Memory B cell (primary cell): ENCODE measurements around the gene PATJ.
"Not testable (repeated sequence)": the region's sequence is repeated elsewhere in the genome, so short reads cannot be mapped to it uniquely, and the experiment has no call there.

ENCODE experiments used
- ATAC-seq: fragments of 150-1000 bp; cut with Tn5 transposase; 2 replicates; pipeline ENCODE4 v1.10.0; 2021; ENCODE audit warnings: low read depth, mild to moderate bottlenecking, moderate library complexity
- DNase-seq, 2 donors: peaks; one replicate each; pipeline ENCODE4 v3.0.0; 2022; ENCODE audit warnings: low spot score in 2 of 2
- H3K27ac Mint-ChIP-seq: one replicate; pipeline ENCODE4 v1.8.0; 2022; ENCODE audit warnings: mild to moderate bottlenecking, moderate library complexity, mixed read lengths
- H3K27me3 Mint-ChIP-seq: one replicate; pipeline ENCODE4 v1.8.0; 2022; ENCODE audit warnings: mixed read lengths
- H3K36me3 Mint-ChIP-seq: one replicate; pipeline ENCODE4 v1.8.0; 2022; ENCODE audit warnings: mild to moderate bottlenecking, mixed read lengths
- H3K4me1 Mint-ChIP-seq: one replicate; pipeline ENCODE4 v1.8.0; 2022; ENCODE audit warnings: mixed read lengths
- H3K4me3 Mint-ChIP-seq: one replicate; pipeline ENCODE4 v1.8.0; 2022; ENCODE audit warnings: mild to moderate bottlenecking, moderate library complexity, mixed read lengths
- H3K9me3 Mint-ChIP-seq: one replicate; pipeline ENCODE4 v1.8.0; 2022; ENCODE audit warnings: mixed read lengths

Gene PATJ, protein sequence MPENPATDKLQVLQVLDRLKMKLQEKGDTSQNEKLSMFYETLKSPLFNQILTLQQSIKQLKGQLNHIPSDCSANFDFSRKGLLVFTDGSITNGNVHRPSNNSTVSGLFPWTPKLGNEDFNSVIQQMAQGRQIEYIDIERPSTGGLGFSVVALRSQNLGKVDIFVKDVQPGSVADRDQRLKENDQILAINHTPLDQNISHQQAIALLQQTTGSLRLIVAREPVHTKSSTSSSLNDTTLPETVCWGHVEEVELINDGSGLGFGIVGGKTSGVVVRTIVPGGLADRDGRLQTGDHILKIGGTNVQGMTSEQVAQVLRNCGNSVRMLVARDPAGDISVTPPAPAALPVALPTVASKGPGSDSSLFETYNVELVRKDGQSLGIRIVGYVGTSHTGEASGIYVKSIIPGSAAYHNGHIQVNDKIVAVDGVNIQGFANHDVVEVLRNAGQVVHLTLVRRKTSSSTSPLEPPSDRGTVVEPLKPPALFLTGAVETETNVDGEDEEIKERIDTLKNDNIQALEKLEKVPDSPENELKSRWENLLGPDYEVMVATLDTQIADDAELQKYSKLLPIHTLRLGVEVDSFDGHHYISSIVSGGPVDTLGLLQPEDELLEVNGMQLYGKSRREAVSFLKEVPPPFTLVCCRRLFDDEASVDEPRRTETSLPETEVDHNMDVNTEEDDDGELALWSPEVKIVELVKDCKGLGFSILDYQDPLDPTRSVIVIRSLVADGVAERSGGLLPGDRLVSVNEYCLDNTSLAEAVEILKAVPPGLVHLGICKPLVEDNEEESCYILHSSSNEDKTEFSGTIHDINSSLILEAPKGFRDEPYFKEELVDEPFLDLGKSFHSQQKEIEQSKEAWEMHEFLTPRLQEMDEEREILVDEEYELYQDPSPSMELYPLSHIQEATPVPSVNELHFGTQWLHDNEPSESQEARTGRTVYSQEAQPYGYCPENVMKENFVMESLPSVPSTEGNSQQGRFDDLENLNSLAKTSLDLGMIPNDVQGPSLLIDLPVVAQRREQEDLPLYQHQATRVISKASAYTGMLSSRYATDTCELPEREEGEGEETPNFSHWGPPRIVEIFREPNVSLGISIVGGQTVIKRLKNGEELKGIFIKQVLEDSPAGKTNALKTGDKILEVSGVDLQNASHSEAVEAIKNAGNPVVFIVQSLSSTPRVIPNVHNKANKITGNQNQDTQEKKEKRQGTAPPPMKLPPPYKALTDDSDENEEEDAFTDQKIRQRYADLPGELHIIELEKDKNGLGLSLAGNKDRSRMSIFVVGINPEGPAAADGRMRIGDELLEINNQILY (N-terminal part only)

GRCh38 chr1:61741711-61742619 is at the start of gene PATJ:
PATJ (plus strand) TSS chr1:61742480; CDS start chr1:61762893, 20,413 bp downstream.
- H3K9me3 Mint-ChIP-seq = no peaks in the 10 kb centered on the region
- H3K27ac Mint-ChIP-seq = peak within 1 kb of the TSS; percentile 87
- peak within 1 kb of the TSS; percentile 91 for H3K4me3 Mint-ChIP-seq
- peak; percentile 90 for ATAC-seq
- H3K36me3 Mint-ChIP-seq = no peaks in the 10 kb centered on the region
- peak; percentile 37 to 53 for DNase-seq
- H3K4me1 Mint-ChIP-seq = peaks cover 17% of the 10 kb centered on the region
- no peaks in the 10 kb centered on the region for H3K27me3 Mint-ChIP-seq

DNA sequence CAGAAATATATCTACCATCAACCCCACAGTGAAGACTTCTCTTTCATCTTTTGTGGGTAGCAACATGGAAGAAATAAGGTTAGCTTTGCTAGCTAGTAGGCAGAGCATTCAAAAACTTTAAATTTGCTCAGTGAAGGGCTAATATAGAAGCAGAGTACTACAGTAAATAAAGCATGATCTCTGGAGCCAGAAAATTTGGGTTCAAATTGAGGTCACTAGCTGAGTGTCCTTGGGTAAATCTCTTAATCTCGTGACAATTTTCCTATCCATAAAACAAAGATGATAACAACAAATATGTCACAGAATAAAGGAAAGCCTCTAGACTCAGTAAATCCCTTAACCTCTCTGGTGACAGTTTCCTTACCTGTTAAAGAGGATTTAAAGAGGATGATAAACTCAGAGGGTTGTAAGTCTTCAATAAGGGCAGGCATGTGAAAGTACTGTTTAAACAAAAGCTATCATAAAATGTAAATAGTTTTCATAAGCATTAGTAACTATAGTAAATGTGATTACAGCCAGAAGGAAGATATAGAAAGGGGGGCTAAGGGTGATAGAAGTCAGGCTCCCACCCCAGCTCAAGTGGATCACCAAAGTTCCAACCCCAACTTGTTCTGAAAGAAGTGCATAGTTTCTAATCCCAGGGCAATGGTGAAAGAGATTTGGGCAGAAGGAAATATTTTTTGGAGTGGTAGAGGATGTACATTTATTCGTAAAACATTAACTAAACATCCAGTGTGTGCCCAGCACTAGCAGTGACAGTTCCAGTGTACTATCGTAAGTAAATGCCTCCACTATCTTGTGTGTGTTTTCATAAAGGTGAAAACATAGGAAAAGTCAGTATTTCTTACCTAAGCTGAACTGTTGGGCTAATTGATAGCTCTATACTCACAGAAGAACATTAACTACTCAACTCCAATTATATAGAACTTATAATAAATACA is 42.1 kb upstream of the PATJ start:
- H3K9me3 Mint-ChIP-seq = no peaks in the 10 kb centered on the region
- no peak overlapping the region for H3K4me3 Mint-ChIP-seq
- peaks cover 36% of the 10 kb centered on the region for H3K36me3 Mint-ChIP-seq
- no peak overlapping the region for H3K27ac Mint-ChIP-seq
- DNase-seq (no peak), ATAC-seq (no peak)
- peaks cover 2% of the 10 kb centered on the region for H3K4me1 Mint-ChIP-seq
- H3K27me3 Mint-ChIP-seq = no peaks in the 10 kb centered on the region

DNA sequence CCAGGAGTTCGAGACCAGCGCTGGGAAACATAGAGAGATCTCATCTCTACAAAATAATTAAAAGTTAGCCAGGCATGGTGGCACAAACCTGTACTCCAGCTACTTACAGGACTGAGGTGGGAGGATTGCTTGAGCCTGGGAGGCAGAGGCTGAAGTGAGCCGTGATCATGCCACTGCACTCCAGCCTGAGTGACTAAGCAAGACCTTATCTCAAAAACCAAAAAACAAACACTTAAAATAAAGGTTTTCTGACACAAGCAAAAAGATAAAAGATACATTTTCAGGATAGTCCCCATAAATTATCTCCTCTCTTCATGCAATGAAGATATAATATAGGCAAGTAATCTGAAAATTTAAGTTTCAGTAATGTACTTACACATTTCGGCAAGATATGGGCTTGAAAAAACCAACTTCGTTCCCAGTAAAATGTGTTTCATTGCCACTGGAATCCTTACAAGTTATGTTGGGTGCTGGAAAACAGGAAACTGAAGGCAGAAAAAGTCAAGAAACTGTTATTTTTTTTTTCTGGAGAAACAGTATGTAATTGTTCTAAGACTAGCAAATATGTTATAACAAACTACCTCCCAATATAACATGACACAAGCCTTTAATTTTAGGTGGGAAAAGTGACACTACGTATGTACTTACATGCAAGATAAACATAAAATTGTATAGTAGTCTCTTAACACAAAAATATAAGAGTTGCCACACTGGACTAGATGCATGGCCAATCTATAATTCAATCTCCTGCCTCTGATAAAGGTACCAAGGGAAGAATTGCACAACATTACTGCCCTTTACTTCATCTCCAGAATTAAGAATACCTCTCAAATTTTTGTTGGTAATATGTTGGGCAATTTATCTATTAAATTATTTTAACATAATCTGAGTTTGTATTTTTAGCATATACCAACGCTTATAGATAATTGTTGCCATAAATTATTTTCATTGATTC is 33.0 kb upstream of the PATJ start:
- no peak overlapping the region for H3K27ac Mint-ChIP-seq
- H3K9me3 Mint-ChIP-seq = no peaks in the 10 kb centered on the region
- ATAC-seq (no peak), DNase-seq (no peak)
- H3K27me3 Mint-ChIP-seq = no peaks in the 10 kb centered on the region
- H3K4me3 Mint-ChIP-seq = no peak overlapping the region
- H3K4me1 Mint-ChIP-seq = peaks cover 2% of the 10 kb centered on the region
- peaks cover 13% of the 10 kb centered on the region for H3K36me3 Mint-ChIP-seq

GRCh38 chr1:61709908-61710289 is 32.4 kb upstream of the PATJ start:
- no peaks in the 10 kb centered on the region for H3K9me3 Mint-ChIP-seq
- DNase-seq (no peak), ATAC-seq (no peak)
- no peaks in the 10 kb centered on the region for H3K27me3 Mint-ChIP-seq
- peaks cover 12% of the 10 kb centered on the region for H3K36me3 Mint-ChIP-seq
- H3K4me3 Mint-ChIP-seq = no peak overlapping the region
- H3K4me1 Mint-ChIP-seq = peaks cover 3% of the 10 kb centered on the region
- no peak overlapping the region for H3K27ac Mint-ChIP-seq

- H3K4me3 Mint-ChIP-seq, ATAC-seq: not testable (repeated sequence)
Observed at GRCh38 chr1:61711257-61711656, 31.0 kb upstream of the PATJ start.

DNA sequence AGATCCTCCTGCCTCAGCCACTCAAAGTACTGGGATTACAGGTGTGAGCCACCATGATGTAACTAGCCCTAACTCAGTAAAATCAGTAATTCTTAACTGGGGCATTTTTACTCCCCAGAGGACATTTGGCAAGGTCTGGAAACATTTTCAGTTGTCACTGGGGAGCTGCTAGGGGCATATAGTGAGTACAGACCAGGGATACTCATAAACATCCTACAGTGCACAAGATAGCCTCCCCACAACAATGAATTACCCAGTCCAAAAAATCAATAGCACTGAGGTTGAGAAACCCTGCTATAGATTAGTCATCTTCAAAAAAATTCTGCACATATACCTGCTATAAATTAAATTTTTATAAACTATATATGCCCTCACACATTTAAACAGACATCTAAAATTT is 30.3 kb upstream of the PATJ start:
- DNase-seq (no peak), ATAC-seq (no peak)
- Mint-ChIP-seq H3K27me3 (no peaks in the 10 kb centered on the region), H3K36me3 (peaks cover 9% of the 10 kb centered on the region), H3K9me3 (no peaks in the 10 kb centered on the region), H3K4me1 (peaks cover 4% of the 10 kb centered on the region), H3K4me3 (no peak overlapping the region), H3K27ac (no peak overlapping the region)

More at GRCh38 chr1:61711257-61711656, 31.0 kb upstream of the PATJ start:
- not testable (repeated sequence) for H3K4me1 Mint-ChIP-seq, H3K9me3 Mint-ChIP-seq, DNase-seq, H3K27me3 Mint-ChIP-seq, H3K27ac Mint-ChIP-seq
- H3K36me3 Mint-ChIP-seq = peaks cover 10% of the 10 kb centered on the region

DNA sequence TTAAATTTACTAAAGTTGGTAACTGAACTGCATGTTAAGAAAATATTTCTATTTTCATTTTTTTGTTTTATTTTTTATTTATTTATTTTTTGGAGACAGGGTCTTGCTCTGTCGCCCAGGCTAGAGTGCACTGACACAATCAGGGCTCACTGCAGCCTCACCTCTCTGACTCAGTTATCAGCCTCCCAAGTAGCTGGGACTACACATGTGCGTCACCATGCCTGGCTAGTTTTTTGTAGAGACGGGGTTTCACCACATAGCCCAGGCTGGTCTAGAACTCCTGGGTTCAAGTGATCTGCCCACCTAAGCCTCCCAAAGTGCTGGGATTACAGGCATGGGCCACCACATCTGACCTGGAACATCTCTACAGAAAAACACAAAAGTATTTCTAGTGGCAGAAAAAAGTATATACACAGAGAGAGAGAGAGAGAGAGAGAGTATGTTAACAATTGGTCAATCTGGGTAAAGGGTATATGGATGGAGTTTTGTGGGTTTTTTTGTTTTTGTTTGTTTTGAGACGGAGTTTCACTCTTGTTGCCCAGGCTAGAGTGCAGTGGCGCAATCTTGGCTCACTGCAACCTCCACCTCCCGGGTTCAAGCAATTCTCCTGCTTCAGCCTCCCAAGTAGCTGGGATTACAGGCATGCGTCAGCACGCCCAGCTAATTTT is 23.1 kb upstream of the PATJ start:
- H3K9me3 Mint-ChIP-seq, H3K4me3 Mint-ChIP-seq, H3K36me3 Mint-ChIP-seq, ATAC-seq, H3K27me3 Mint-ChIP-seq, H3K27ac Mint-ChIP-seq, DNase-seq: not testable (repeated sequence)
- H3K4me1 Mint-ChIP-seq = peaks cover 14% of the 10 kb centered on the region

GRCh38 chr1:61724506-61724812 is 17.8 kb upstream of the PATJ start:
- Mint-ChIP-seq H3K36me3 (peaks cover 3% of the 10 kb centered on the region), H3K4me3 (peak overlapping the region; percentile 97), H3K4me1 (peaks cover 12% of the 10 kb centered on the region), H3K27me3 (no peaks in the 10 kb centered on the region), H3K9me3 (no peaks in the 10 kb centered on the region), H3K27ac (peak overlapping the region; percentile 99)
- DNase-seq (no peak), ATAC-seq (no peak)

DNA sequence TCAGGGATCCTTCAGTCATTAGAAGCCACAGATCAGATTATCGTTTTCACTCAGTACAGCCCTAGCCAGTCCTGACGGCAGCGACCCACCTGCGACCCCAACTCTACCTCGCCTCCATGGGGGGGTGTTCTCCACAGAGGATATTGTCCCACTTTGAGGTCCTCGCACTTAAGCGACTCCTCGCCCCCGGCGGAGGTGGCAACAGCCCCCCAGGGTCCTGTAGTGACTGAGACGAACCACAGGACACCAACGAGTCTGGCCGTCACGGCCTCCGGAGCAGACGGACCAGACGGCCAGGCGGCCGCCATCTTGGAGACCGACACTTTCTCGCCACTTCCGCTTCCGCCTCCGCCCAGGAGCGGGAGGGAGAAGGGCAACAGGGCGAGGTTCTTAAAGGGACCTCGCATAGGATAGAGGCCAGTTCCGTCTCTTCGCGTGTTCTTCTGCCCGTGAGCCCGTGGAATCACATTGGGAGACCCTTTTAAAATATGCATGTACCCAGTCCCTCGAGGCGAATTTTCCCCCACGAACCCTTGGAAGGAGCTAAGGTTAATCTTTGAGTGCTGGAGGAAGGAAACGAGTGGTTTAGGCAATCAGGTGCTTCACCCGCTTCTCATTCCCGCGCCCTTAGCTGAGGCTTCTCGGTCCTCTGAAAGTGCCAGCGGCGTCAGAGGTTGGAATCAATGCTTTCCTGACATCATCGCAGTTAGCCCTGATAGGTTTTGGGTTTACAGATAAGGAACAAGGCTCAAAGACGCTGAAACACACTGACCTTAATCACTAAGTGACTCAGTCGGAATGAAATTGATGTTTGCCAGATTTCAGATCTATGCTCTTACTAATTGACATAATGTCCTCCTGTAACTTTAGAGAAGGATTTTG is 17.2 kb upstream of the PATJ start, which contains the start of gene TM2D1:
Gene TM2D1 (minus strand): TSS at position 329 of the 882 bp plus-strand sequence. CDS start 21 bp downstream, at position 308.
- H3K27me3 Mint-ChIP-seq = no peaks in the 10 kb centered on the region
- H3K4me3 Mint-ChIP-seq = peak within 1 kb of the TSS; percentile 97
- ATAC-seq (peak; percentile 99), DNase-seq (peak; percentile 77 to 80)
- H3K4me1 Mint-ChIP-seq = peaks cover 12% of the 10 kb centered on the region
- no peaks in the 10 kb centered on the region for H3K9me3 Mint-ChIP-seq
- peak within 1 kb of the TSS; percentile 99 for H3K27ac Mint-ChIP-seq
- H3K36me3 Mint-ChIP-seq = peaks cover 3% of the 10 kb centered on the region

DNA sequence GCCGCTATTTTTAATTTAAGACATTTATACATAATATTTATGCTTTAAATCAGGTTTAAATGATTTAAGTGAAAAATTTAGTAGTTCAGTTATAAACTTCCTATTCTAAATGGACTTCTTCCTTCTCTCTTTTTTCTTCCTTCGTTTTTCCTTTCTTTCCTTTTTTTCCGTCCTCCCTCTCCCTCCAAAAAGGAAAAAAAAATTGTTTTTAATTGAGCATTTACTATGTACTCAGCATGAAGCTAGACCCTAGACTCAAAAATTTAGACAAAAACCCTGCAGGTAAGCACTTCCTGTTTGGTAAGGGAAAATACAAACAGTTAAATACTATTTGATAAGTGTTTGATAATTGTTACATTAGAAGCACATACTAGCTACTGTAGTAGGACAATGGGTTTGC is 14.7 kb upstream of the PATJ start:
- peaks cover 12% of the 10 kb centered on the region for H3K4me1 Mint-ChIP-seq
- H3K9me3 Mint-ChIP-seq = no peaks in the 10 kb centered on the region
- DNase-seq (no peak), ATAC-seq (no peak)
- H3K4me3 Mint-ChIP-seq = peak overlapping the region; percentile 35
- H3K27me3 Mint-ChIP-seq = no peaks in the 10 kb centered on the region
- H3K27ac Mint-ChIP-seq = no peak overlapping the region
- H3K36me3 Mint-ChIP-seq = peaks cover 2% of the 10 kb centered on the region
